ENCODE results near the gene CELF2. TPM values are rescaled to one million over a fixed set of nuclear protein-coding genes. Genes with fewer than 3 reads are reported as not detected.

Gene CELF2
- total RNA-seq, 1 experiment from 2014 or later: 28.7 TPM

DNA sequence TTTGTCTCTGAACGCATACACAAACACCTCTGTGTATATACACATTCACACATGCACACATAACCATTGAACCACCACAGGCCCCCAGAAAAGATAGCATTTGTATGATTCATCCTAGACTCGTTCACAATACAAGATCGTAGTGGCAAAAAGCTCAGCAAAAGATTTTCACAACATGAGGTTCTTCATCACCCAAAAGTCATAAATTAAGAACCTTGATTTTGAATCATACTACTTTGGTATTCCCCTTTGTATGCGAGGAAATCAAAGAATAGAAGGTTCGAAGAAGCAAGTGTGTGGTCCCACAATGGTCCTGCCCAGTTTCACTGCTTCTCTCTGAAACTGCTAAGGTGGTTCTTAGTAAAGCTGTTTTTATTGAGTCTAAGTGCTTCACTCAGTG is 200.7 kb downstream of the CELF2 start:
- Mint-ChIP-seq H3K27ac (no peak overlapping the region), H3K4me1 (peaks cover 8 to 9% of the 10 kb centered on the region in 2 experiments; a peak in 3 of 4 replicates), H3K9me3 (no peaks in the 10 kb centered on the region), H3K4me3 (no peak overlapping the region), H3K36me3 (ENCODE audit: insufficient read depth in 1 of 3, low read depth in 3 of 3) (no peaks in the 10 kb centered on the region; a peak in 1 of 7 replicates), H3K27me3 (ENCODE audit: low read depth) (no peaks in the 10 kb centered on the region)
- Histone ChIP-seq H3K14ac (ENCODE audit: insufficient read depth, low read length) (no peak overlapping the region), H2BK12ac (ENCODE audit: insufficient read length, low read depth, low read length) (no peak overlapping the region), H2BK5ac (ENCODE audit: insufficient read length, low read length) (no peak overlapping the region), H3K27me3 (ENCODE audit: insufficient read depth, low read length) (no peaks in the 10 kb centered on the region), H3K23me2 (ENCODE audit: insufficient read length, low read depth, low read length, poor library complexity, severe bottlenecking) (no peaks in the 10 kb centered on the region), H3K4me1 (ENCODE audit: insufficient read depth, low read length) (no peaks in the 10 kb centered on the region), H3K4me2 (ENCODE audit: insufficient read depth, insufficient read length, low read length) (no peak overlapping the region), H4K8ac (replicated peaks; ENCODE audit: insufficient read length, low read depth, low read length) (no peak overlapping the region), H4K5ac (ENCODE audit: insufficient read length, low read depth, low read length) (no peak overlapping the region), H3K4ac (ENCODE audit: low read depth, low read length) (no peak overlapping the region), H2AFZ (ENCODE audit: low read length) (no peak overlapping the region), H2BK15ac (ENCODE audit: low read depth, low read length) (no peak overlapping the region), H3K56ac (ENCODE audit: insufficient read length, low read depth, low read length) (no peak overlapping the region), H3K27ac (ENCODE audit: insufficient read length, low read depth, low read length) (no peak overlapping the region), H4K91ac (ENCODE audit: insufficient read length, low read depth, low read length) (no peak overlapping the region), H3K79me2 (ENCODE audit: insufficient read depth, low read length) (no peaks in the 10 kb centered on the region), H3K18ac (ENCODE audit: insufficient read length, low read depth, low read length) (no peak overlapping the region), H3K9ac (ENCODE audit: extremely low read depth, insufficient read length, low read length) (no peak overlapping the region), H4K20me1 (ENCODE audit: control insufficient read depth, insufficient read depth, insufficient read length) (peaks cover 3% of the 10 kb centered on the region), H3T11ph (ENCODE audit: low read length) (no peak overlapping the region), H3K9me3 (ENCODE audit: control insufficient read depth, low read depth, low read length) (no peaks in the 10 kb centered on the region), H2BK120ac (ENCODE audit: low read depth, low read length, poor library complexity, severe bottlenecking) (no peak overlapping the region), H3K23ac (ENCODE audit: insufficient read length, low read depth, low read length) (no peak overlapping the region), H2AK5ac (ENCODE audit: insufficient read length, low read length) (no peak overlapping the region), H2BK20ac (ENCODE audit: low read depth, low read length, poor library complexity, severe bottlenecking) (no peak overlapping the region), H3K79me1 (ENCODE audit: insufficient read depth, low read depth, low read length, poor library complexity, severe bottlenecking) (no peaks in the 10 kb centered on the region)
- DNase-seq: no peak
- TF ChIP-seq, protein P1, sequence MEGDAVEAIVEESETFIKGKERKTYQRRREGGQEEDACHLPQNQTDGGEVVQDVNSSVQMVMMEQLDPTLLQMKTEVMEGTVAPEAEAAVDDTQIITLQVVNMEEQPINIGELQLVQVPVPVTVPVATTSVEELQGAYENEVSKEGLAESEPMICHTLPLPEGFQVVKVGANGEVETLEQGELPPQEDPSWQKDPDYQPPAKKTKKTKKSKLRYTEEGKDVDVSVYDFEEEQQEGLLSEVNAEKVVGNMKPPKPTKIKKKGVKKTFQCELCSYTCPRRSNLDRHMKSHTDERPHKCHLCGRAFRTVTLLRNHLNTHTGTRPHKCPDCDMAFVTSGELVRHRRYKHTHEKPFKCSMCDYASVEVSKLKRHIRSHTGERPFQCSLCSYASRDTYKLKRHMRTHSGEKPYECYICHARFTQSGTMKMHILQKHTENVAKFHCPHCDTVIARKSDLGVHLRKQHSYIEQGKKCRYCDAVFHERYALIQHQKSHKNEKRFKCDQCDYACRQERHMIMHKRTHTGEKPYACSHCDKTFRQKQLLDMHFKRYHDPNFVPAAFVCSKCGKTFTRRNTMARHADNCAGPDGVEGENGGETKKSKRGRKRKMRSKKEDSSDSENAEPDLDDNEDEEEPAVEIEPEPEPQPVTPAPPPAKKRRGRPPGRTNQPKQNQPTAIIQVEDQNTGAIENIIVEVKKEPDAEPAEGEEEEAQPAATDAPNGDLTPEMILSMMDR (conservative IDR thresholded peaks at IDR 0.05): no peak
- WGBS (ENCODE audit: extremely low coverage, insufficient read length, low lambda C conversion rate): no CpG with 5 or more reads among the region's 5 CpGs
